ENCODE data around the gene GMIP.
A peak's percentile ranks its signal among the peaks of the same experiment; 100 is the strongest.

GMIP gene

GRCh38 chr19:19595171-19595701, 48.2 kb downstream of the GMIP start:
- peaks cover 17 to 31% of the 10 kb centered on the region in 2 donors for H3K4me1 Mint-ChIP-seq
- no peak overlapping the region for H3K4me3 Mint-ChIP-seq
- peak overlapping the region; percentile 81 for H3K27ac Mint-ChIP-seq
- no peaks in the 10 kb centered on the region for H3K36me3 Mint-ChIP-seq
- DNase-seq (no peak), ATAC-seq (replicated peaks) (no peak)
- H3K27me3 Mint-ChIP-seq, result no peaks in the 10 kb centered on the region
- no peaks in the 10 kb centered on the region for H3K9me3 Mint-ChIP-seq

- no peaks in the 10 kb centered on the region for H3K27me3 Mint-ChIP-seq
- H3K36me3 Mint-ChIP-seq, result no peaks in the 10 kb centered on the region
- DNase-seq (no peak), ATAC-seq (replicated peaks) (no peak)
- no peak overlapping the region for H3K4me3 Mint-ChIP-seq
- H3K27ac Mint-ChIP-seq, result peak overlapping the region; percentile 56
- H3K9me3 Mint-ChIP-seq, result no peaks in the 10 kb centered on the region
- H3K4me1 Mint-ChIP-seq, result peaks cover 17 to 34% of the 10 kb centered on the region in 2 donors
These were observed 49.1 kb downstream of the GMIP start for GRCh38 chr19:19594381-19594780.

DNA sequence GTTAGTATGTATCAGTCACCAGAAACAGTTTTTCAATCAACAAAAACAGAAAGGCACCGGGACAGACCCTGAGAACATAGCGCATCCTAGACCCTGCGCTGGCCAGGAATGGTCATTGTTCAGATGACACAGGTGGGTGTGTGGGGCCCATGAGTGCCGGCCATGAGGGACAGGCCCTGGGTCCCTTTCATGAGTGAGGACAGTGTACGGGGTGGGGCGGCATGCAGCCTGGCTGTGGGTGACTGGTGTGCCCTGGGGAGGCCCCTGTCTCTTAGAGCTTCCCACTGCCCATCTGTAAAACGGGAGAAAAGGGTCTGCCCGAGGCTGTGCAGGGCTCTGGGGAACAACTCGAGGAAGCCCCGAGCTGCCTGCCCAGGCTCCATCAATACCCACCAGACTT, 50.8 kb downstream of the GMIP start:
- Mint-ChIP-seq H3K4me1 (peaks cover 6 to 22% of the 10 kb centered on the region in 2 donors), H3K27me3 (no peaks in the 10 kb centered on the region), H3K27ac (peak overlapping the region; percentile 80), H3K4me3 (no peak overlapping the region), H3K9me3 (no peaks in the 10 kb centered on the region), H3K36me3 (no peaks in the 10 kb centered on the region)
- ATAC-seq (replicated peaks) (no peak), DNase-seq (no peak)

DNA sequence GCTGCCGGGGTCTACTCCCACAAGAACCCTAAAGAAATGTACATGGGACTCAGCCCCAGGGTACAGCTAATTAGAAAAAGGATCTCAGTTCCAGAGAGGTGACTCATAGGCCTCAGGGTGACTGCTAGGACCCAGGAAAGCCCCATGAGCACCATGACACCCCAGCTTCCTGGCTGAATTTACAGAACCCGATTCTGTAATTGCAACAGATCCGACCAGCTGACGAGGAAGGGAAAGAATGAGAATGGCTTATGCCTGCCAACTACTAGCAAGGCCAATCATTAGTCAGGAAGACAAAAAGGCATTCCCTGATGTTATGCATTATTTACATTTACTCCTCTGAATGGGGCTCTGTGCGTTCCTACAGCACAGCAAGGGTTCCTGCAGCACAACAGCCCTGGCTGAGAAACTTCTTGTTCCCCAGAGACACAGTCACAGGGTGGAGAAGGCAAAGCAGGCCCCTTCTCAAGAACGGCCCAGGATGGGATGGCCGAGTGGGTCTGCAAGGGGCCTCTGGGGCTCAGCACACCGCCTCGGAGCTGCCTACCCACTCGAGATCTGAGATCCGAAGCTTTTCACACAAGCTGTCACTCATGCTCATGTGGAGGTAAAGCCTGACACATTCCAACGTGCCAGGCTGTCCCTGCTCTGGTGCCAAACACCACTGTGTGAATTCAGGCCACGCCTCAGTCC, 52.2 kb downstream of the GMIP start:
- Mint-ChIP-seq H3K4me1 (peaks cover 0 to 15% of the 10 kb centered on the region in 2 donors), H3K4me3 (no peak overlapping the region), H3K27me3 (no peaks in the 10 kb centered on the region), H3K27ac (peak overlapping the region; percentile 84), H3K36me3 (no peaks in the 10 kb centered on the region), H3K9me3 (no peaks in the 10 kb centered on the region)
- DNase-seq (peak; percentile 46), ATAC-seq (replicated peaks) (peak; percentile 85 to 94)

GRCh38 chr19:19588546-19588945, 54.9 kb downstream of the GMIP start:
- H3K4me3 Mint-ChIP-seq, result no peak overlapping the region
- no peaks in the 10 kb centered on the region for H3K36me3 Mint-ChIP-seq
- H3K9me3 Mint-ChIP-seq, result no peaks in the 10 kb centered on the region
- no peak for ATAC-seq (replicated peaks)
- no peaks in the 10 kb centered on the region for H3K27me3 Mint-ChIP-seq
- no peak overlapping the region for H3K27ac Mint-ChIP-seq
- no peak for DNase-seq
- H3K4me1 Mint-ChIP-seq, result peaks cover 0 to 10% of the 10 kb centered on the region in 2 donors

DNA sequence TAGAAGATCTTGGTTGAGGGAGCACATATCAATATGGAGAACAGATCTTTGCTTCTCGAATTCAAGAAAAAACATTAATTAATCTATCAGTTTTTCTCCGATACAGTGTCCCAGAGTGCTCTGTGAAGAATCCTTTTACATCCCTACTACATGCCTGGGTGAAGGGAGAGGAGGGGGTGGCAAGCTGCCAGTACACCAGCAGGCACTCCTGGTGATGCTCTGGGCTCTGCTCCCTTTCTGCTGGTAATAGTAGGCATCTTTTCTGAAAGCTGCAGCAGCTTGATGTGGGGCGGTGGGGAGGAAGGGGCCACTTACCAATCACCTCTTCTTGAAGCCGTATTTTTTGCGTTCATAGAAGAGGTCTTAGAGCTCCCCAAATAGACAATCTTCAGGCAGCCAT, 55.7 kb downstream of the GMIP start:
- Mint-ChIP-seq H3K27me3 (no peaks in the 10 kb centered on the region), H3K9me3 (no peaks in the 10 kb centered on the region), H3K27ac (no peak overlapping the region), H3K36me3 (no peaks in the 10 kb centered on the region), H3K4me1 (peaks cover 0 to 10% of the 10 kb centered on the region in 2 donors), H3K4me3 (no peak overlapping the region)
- DNase-seq (no peak), ATAC-seq (replicated peaks) (no peak)

DNA sequence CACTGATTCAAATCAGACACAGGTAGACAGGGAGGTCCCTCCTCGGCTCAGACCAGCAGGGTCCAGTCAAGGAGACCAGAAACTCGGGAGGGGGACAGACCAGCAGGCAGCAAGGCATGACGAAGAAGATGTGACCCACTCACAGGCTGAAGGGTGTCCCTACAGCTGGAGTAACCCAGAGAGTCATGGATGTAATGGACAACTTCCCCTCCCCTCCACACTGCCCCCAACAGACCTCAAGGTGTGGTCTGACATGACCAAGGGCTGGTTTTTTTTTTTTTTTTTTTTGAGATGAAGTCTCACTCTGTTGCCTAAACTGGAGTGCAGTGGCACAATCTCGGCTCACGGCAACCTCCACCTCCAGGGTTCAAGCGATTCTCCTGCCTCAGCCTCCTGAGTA, 59.1 kb downstream of the GMIP start:
- no peak for ATAC-seq (replicated peaks)
- H3K9me3 Mint-ChIP-seq, result no peaks in the 10 kb centered on the region
- DNase-seq, result no peak
- peaks cover 0 to 3% of the 10 kb centered on the region in 2 donors for H3K4me1 Mint-ChIP-seq
- H3K27me3 Mint-ChIP-seq, result no peaks in the 10 kb centered on the region
- no peaks in the 10 kb centered on the region for H3K36me3 Mint-ChIP-seq
- H3K4me3 Mint-ChIP-seq, result no peak overlapping the region
- no peak overlapping the region for H3K27ac Mint-ChIP-seq

DNA sequence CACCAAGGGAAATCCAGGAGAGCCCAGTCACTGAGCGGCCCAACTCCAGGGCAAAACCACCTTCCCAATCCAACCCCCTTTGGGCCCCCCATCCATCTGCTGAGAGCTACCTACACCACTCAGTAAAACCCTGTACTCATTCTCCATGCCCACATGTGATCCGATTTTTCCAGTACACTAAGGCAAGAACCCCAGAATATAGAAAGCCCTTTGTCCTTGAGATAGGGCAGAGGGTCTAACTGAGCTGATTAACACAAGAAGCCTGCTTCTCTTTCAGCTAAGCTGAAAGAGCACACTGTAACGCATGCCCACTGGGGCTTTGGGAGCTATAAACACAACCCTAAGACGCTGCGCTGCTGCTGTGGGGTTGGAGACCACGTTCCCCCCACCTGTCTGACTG, 61.0 kb downstream of the GMIP start:
- H3K36me3 Mint-ChIP-seq, result no peaks in the 10 kb centered on the region
- H3K4me1 Mint-ChIP-seq, result peaks cover 0 to 3% of the 10 kb centered on the region in 2 donors
- no peak for ATAC-seq (replicated peaks)
- no peak for DNase-seq
- H3K4me3 Mint-ChIP-seq, result no peak overlapping the region
- no peaks in the 10 kb centered on the region for H3K9me3 Mint-ChIP-seq
- H3K27me3 Mint-ChIP-seq, result no peaks in the 10 kb centered on the region
- H3K27ac Mint-ChIP-seq, result no peak overlapping the region

GRCh38 chr19:19581391-19581790, 62.1 kb downstream of the GMIP start:
- Mint-ChIP-seq H3K9me3 (no peaks in the 10 kb centered on the region), H3K27ac (no peak overlapping the region), H3K27me3 (no peaks in the 10 kb centered on the region), H3K4me3 (no peak overlapping the region), H3K4me1 (peaks cover 0 to 3% of the 10 kb centered on the region in 2 donors), H3K36me3 (no peaks in the 10 kb centered on the region)
- DNase-seq (no peak), ATAC-seq (replicated peaks) (no peak)

GRCh38 chr19:19580418-19580817, 63.0 kb downstream of the GMIP start:
- ATAC-seq (replicated peaks) (no peak), DNase-seq (no peak)
- H3K27ac Mint-ChIP-seq, result no peak overlapping the region
- H3K36me3 Mint-ChIP-seq, result no peaks in the 10 kb centered on the region
- no peaks in the 10 kb centered on the region for H3K27me3 Mint-ChIP-seq
- H3K4me3 Mint-ChIP-seq, result no peak overlapping the region
- no peaks in the 10 kb centered on the region for H3K9me3 Mint-ChIP-seq
- peaks cover 0 to 3% of the 10 kb centered on the region in 2 donors for H3K4me1 Mint-ChIP-seq

DNA sequence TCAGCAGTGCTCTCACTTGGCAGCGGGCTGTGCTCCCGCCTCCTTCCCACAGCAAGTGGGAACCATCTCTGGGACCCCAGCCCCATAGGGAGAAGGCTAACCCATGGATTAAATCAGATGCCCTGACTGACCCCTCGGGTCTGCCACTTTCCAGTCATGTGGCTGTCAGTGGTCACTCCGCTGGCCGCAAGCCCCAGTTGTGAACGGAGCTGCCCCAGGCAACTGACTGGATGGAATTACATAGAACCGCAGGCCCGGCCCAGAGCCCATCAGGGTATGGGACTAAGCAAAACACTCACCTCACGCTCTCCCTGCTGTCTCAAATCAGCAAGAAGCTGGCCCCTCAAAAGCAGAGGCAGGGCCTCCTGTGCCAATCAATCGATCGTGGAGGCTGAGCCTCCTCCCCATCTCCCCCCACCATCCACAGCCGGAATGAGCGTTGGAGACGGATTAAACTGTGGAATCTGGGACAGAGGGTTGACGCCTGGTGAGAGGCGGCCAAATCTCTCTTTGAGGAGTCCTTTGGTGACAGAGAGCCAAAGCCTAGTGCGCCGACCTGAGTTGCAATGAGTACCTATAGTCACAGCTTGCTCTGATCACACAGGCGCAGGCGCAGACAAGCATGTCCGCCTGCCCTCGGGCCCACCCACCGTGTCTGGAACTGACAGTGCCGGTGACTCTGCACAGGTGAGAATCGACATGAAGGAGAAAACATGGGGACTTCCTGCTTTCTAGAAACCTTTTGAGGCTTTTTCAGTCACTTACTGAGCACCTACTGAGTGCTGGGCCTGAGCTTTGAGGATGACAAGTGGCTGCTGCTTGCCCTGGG, 63.7 kb downstream of the GMIP start:
- Mint-ChIP-seq H3K27me3 (no peaks in the 10 kb centered on the region), H3K4me3 (no peak overlapping the region), H3K4me1 (peaks cover 0 to 3% of the 10 kb centered on the region in 2 donors), H3K27ac (no peak overlapping the region), H3K36me3 (no peaks in the 10 kb centered on the region), H3K9me3 (no peaks in the 10 kb centered on the region)
- ATAC-seq (replicated peaks) (no peak), DNase-seq (no peak)

Data from stimulated activated naive B cell treated with anti-CD40 and anti-IgM and Interleukin-4, amounts not matched to agents 10 μg/mL and 1 μg/mL and 100 μg/mL, for 72 hours (primary cell).